Cardiac fibroblast (primary cell): Measurements from ENCODE around the gene FBN1.
A peak's percentile ranks its signal among the peaks of the same experiment; 100 is the strongest.

Experiments used
- DNase-seq, 2 donors: peaks; one replicate each; pipeline versions ENCODE4 v3.0.0 to v3.0.0-alpha.2; 2010; ENCODE audit warnings: low read depth in 2 of 2
- H3K4me3 ChIP-seq, 2 donors: replicated peaks in 1 of 2; 1 replicate in 1 of 2; 2 replicates in 1 of 2; pipeline ENCODE4 v1.5.1; 2011; ENCODE audit warnings: low read depth in 2 of 2, low read length in 2 of 2, mild to moderate bottlenecking in 2 of 2, moderate library complexity in 1 of 2
- CTCF ChIP-seq: IDR thresholded peaks from one replicate; pipeline ENCODE4 v1.5.1; 2011; ENCODE audit warnings: low read depth, mild to moderate bottlenecking, low read length, inconsistent platforms

The FBN1 gene

GRCh38 chr15:48603123-48603500, 42.4 kb downstream of the FBN1 start:
- DNase-seq: peak; percentile 43 to 64
- H3K4me3 ChIP-seq: no peak overlapping the region
- TF ChIP-seq CTCF: peak; percentile 12

GRCh38 chr15:48602358-48603122, 43.0 kb downstream of the FBN1 start:
- peak; percentile 82 to 92 for DNase-seq
- no peak for TF ChIP-seq CTCF
- no peak overlapping the region for H3K4me3 ChIP-seq

GRCh38 chr15:48601095-48601494, 44.4 kb downstream of the FBN1 start:
- H3K4me3 ChIP-seq: no peak overlapping the region
- no peak for TF ChIP-seq CTCF
- no peak for DNase-seq

GRCh38 chr15:48596841-48597240, 48.7 kb downstream of the FBN1 start:
- no peak for TF ChIP-seq CTCF

GRCh38 chr15:48596415-48596814, 49.1 kb downstream of the FBN1 start:
- no peak for TF ChIP-seq CTCF
- no peak overlapping the region for H3K4me3 ChIP-seq
- DNase-seq: peak in 1 of 2 donors; percentile 44

More at GRCh38 chr15:48596841-48597240, 48.7 kb downstream of the FBN1 start:
- DNase-seq: no peak
- H3K4me3 ChIP-seq: no peak overlapping the region

- DNase-seq: no peak
- H3K4me3 ChIP-seq: no peak overlapping the region
- no peak for TF ChIP-seq CTCF
Observed at GRCh38 chr15:48595981-48596380, 49.5 kb downstream of the FBN1 start.

- no peak overlapping the region for H3K4me3 ChIP-seq
- DNase-seq: peak; percentile 42 to 53
- no peak for TF ChIP-seq CTCF
Observed at GRCh38 chr15:48592933-48593332, 52.6 kb downstream of the FBN1 start.
